ENCODE data around the gene LGALS7. TPM values are rescaled to one million over a fixed set of nuclear protein-coding genes. Genes with fewer than 3 reads are reported as not detected.
"Not testable (repeated sequence)": the region's sequence is repeated elsewhere in the genome, so short reads cannot be mapped to it uniquely, and the experiment has no call there.

The LGALS7 gene
- total RNA-seq, 3 donors from 2014 or later (not counting 1 experiment from before 2014, with no cell fraction given): not detected

GRCh38 chr19:38808741-38809140 is 35.4 kb upstream of the LGALS7 start:
- no peak for DNase-seq
- Mint-ChIP-seq H3K27ac (no peak overlapping the region), H3K9me3 (no peaks in the 10 kb centered on the region), H3K4me1 (peaks cover 0 to 6% of the 10 kb centered on the region in 2 donors), H3K27me3 (ENCODE audit: low read depth in 2 of 2) (no peaks in the 10 kb centered on the region), H3K36me3 (no peaks in the 10 kb centered on the region), H3K4me3 (no peak overlapping the region)
- no peak for TF ChIP-seq CTCF (IDR thresholded peaks at IDR 0.05)
- peaks cover 3% of the 10 kb centered on the region for H3K4me1 ChIP-seq (ENCODE audit: control insufficient read depth, insufficient read depth, low read length)
- ATAC-seq: no peak
- H3K27me3 ChIP-seq (ENCODE audit: control insufficient read depth, insufficient read depth, low read length): no peaks in the 10 kb centered on the region
- no peak overlapping the region for H3K4me3 ChIP-seq (ENCODE audit: low read length)
- H3K36me3 ChIP-seq (ENCODE audit: control insufficient read depth, insufficient read depth, low read length): no peaks in the 10 kb centered on the region
- no peak overlapping the region for H3K27ac ChIP-seq (ENCODE audit: low read length)
- no peaks in the 10 kb centered on the region for H3K9me3 ChIP-seq (ENCODE audit: control insufficient read depth, insufficient read depth, low read length)
- intact Hi-C loops (cut with micrococcal nuclease): no loop called here
- WGBS (ENCODE audit: insufficient coverage): 91% methylated on average over 17 of the region's 17 CpGs

DNA sequence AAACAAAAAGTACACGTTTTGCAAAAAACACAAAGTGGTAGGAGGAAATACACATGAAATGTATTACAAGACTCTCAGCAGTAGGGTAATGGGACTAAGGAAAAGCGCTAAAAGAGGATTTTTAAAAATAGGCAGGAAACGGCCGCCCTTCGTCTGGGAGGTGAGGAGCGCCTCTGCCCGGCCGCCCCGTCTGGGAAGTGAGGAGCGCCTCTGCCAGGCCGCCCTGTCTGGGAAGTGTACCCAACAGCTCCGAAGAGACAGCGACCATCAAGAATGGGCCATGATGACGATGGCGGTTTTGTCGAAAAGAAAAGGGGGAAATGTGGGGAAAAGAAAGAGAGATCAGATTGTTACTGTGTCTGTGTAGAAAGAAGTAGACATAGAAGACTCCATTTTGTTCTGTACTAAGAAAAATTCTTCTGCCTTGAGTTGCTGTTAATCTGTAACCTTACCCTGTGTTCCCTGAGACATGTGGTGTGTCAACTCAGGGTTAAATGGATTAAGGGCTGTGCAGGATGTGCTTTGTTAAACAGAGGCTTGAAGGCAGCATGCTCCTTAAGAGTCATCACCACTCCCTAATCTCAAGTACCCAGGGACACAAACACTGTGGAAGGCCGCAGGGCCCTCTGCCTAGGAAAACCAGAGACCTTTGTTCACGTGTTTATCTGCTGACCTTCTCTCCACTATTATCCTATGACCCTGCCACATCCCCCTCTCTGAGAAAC is 34.2 kb upstream of the LGALS7 start:
- WGBS (ENCODE audit: insufficient coverage): 91% methylated on average over 11 of the region's 18 CpGs
- intact Hi-C loops (cut with micrococcal nuclease); DNase-seq; H3K36me3 ChIP-seq (ENCODE audit: control insufficient read depth, insufficient read depth, low read length); H3K27ac ChIP-seq (ENCODE audit: low read length); H3K4me1 ChIP-seq (ENCODE audit: control insufficient read depth, insufficient read depth, low read length); H3K4me3 Mint-ChIP-seq; H3K27me3 ChIP-seq (ENCODE audit: control insufficient read depth, insufficient read depth, low read length); H3K4me3 ChIP-seq (ENCODE audit: low read length); H3K4me1 Mint-ChIP-seq; ATAC-seq; H3K9me3 Mint-ChIP-seq; H3K27me3 Mint-ChIP-seq (ENCODE audit: low read depth in 2 of 2); H3K36me3 Mint-ChIP-seq; H3K9me3 ChIP-seq (ENCODE audit: control insufficient read depth, insufficient read depth, low read length): not testable (repeated sequence)
- peak overlapping the region in 1 of 2 donors; percentile 18 for H3K27ac Mint-ChIP-seq

GRCh38 chr19:38806371-38806770 is 33.1 kb upstream of the LGALS7 start:
- H3K4me1 Mint-ChIP-seq: peaks cover 0 to 6% of the 10 kb centered on the region in 2 donors
- Histone ChIP-seq H3K27me3 (ENCODE audit: control insufficient read depth, insufficient read depth, low read length) (no peaks in the 10 kb centered on the region), H3K36me3 (ENCODE audit: control insufficient read depth, insufficient read depth, low read length) (no peaks in the 10 kb centered on the region), H3K4me3 (ENCODE audit: low read length) (no peak overlapping the region), H3K27ac (ENCODE audit: low read length) (no peak overlapping the region), H3K4me1 (ENCODE audit: control insufficient read depth, insufficient read depth, low read length) (peaks cover 3% of the 10 kb centered on the region), H3K9me3 (ENCODE audit: control insufficient read depth, insufficient read depth, low read length) (no peaks in the 10 kb centered on the region)
- no peak for TF ChIP-seq CTCF (IDR thresholded peaks at IDR 0.05)
- DNase-seq: no peak
- H3K27ac Mint-ChIP-seq: no peak overlapping the region
- H3K36me3 Mint-ChIP-seq: no peaks in the 10 kb centered on the region
- no peaks in the 10 kb centered on the region for H3K9me3 Mint-ChIP-seq
- H3K27me3 Mint-ChIP-seq (ENCODE audit: low read depth in 2 of 2): no peaks in the 10 kb centered on the region
- no peak overlapping the region for H3K4me3 Mint-ChIP-seq
- intact Hi-C loops (cut with micrococcal nuclease): no loop called here
- WGBS (ENCODE audit: insufficient coverage): 95% methylated on average over 6 of the region's 6 CpGs
- ATAC-seq: no peak

DNA sequence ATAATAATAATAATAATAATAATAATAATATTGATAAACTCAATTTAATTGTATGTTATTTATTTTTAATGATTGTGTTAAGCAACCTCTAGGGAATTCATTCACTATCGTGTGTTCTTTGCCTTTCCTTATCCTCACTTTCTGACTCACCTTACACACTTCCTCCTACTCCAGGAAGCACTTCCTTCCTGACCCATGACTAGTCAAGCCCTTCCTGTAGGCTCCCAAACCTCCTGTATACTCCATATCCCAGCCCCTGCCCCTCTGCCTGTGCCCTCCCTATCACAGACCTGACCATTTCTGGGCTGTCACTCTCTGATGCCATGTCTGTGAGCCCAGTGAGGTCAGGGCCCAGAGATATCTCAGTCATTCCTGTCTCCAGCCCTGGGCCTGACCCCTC is 31.9 kb upstream of the LGALS7 start:
- peaks cover 3% of the 10 kb centered on the region for H3K4me1 ChIP-seq (ENCODE audit: control insufficient read depth, insufficient read depth, low read length)
- Mint-ChIP-seq H3K27me3 (ENCODE audit: low read depth in 2 of 2) (no peaks in the 10 kb centered on the region), H3K36me3 (no peaks in the 10 kb centered on the region), H3K4me3 (no peak overlapping the region), H3K4me1 (peaks cover 0 to 6% of the 10 kb centered on the region in 2 donors), H3K9me3 (no peaks in the 10 kb centered on the region), H3K27ac (peak overlapping the region in 1 of 2 donors; percentile 67)
- intact Hi-C loops (cut with micrococcal nuclease): no loop called here
- H3K36me3 ChIP-seq (ENCODE audit: control insufficient read depth, insufficient read depth, low read length): no peaks in the 10 kb centered on the region
- DNase-seq (no peak), ATAC-seq (no peak)
- no peak overlapping the region for H3K4me3 ChIP-seq (ENCODE audit: low read length)
- no peak for TF ChIP-seq CTCF (IDR thresholded peaks at IDR 0.05)
- no peak overlapping the region for H3K27ac ChIP-seq (ENCODE audit: low read length)
- H3K27me3 ChIP-seq (ENCODE audit: control insufficient read depth, insufficient read depth, low read length): no peaks in the 10 kb centered on the region
- H3K9me3 ChIP-seq (ENCODE audit: control insufficient read depth, insufficient read depth, low read length): no peaks in the 10 kb centered on the region
- 77% methylated on average over 1 of the region's 1 CpG for WGBS (ENCODE audit: insufficient coverage)
